Stromal cell of bone marrow (primary cell): ENCODE measurements around the gene FAM168B.

Experiments used
- DNase-seq: peaks from one replicate; pipeline ENCODE4 v3.0.0-alpha.2; 2012; ENCODE audit warnings: low read depth

The FAM168B gene

DNA sequence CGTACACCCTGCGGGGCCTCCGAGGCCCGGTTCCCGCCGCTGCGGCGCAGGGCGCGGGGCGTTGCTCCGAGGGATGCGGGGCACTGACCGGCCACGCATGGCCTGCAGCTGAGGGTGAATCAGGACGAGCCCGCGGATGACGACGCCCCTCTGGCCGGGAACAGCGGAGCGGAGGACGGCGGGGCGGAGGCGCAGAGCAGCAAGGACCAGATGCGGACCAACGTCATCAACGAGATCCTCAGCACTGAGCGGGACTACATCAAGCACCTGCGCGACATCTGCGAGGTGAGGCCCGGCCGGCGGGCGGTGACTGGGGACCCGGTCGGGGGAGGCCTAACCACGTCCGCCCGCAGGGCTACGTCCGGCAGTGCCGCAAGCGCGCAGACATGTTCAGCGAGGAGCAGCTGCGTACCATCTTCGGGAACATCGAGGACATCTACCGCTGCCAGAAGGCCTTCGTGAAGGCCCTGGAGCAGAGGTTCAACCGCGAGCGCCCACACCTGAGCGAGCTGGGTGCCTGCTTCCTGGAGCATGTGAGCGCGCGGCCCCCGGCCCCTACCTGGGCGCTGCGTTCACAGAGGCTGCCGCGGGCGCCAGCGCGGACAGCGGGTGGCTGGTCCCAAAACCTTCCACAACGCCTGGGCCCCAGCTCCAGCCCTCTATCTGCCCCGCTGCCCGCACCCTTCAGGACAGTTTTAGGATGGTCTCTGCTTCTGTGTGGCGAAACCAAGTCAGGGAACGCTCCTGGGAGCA, 53.2 kb downstream of the FAM168B start:
- DNase-seq = no peak

GRCh38 chr2:131039535-131039907, 53.7 kb downstream of the FAM168B start:
- no peak for DNase-seq

DNA sequence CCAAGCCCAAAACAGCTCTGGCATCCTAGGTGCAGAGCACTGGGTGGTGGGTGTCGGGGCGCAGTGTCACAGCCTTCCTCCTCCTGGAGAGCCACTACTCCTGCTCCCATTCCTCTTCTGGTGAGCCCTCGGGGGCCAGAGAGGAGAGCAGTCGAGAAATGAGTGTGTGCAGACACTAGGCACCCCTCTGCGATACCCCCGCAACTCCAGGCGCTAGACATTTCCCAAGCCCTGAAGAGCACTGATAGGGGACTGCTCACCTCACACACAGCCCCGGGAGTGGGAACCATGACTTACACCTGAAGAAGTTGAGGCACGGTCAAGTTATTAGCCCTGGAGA, 54.2 kb downstream of the FAM168B start:
- DNase-seq = no peak

GRCh38 chr2:131038258-131039100, 54.8 kb downstream of the FAM168B start:
- no peak for DNase-seq

DNA sequence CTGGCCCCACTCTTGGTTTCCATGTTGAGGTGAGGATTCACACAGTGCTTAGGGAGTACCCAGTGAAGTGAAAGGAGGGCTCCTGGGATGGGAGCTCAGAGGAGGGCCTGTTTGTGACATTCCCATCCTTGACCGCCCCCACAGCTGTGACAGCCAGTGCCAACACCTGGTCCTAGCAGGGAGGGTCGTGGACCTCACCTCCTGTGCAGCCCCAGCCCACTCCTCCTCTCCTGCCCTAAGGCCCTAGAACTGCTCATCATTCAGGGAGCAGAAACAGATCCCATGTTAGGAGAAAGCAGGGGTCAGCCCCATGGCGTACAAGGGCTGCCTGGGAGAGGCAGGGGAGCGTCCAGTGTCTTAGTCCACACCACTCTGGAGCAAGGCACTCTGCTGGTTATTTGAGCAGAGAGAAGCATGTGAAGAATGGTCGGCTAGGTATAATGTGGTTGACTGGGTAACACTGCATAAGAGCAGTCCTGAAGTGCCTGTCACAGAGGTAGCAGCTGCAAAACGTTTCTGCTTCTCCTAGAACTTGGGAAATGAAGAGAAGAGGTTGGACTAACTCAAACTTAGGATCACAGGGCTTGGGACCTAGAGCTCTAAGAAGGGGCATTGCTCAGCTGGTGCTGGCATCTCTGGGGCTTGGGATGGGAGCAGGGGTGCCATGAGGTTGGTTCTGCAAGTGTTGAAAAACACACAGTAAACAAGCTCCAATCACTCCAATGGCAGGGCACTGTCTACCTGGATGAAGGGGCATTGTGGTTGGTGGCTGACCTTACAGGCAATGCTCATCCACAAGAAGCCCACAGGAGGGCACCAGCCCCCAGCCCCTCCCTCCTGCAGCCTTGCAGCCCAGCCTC, 55.6 kb downstream of the FAM168B start:
- no peak for DNase-seq

DNA sequence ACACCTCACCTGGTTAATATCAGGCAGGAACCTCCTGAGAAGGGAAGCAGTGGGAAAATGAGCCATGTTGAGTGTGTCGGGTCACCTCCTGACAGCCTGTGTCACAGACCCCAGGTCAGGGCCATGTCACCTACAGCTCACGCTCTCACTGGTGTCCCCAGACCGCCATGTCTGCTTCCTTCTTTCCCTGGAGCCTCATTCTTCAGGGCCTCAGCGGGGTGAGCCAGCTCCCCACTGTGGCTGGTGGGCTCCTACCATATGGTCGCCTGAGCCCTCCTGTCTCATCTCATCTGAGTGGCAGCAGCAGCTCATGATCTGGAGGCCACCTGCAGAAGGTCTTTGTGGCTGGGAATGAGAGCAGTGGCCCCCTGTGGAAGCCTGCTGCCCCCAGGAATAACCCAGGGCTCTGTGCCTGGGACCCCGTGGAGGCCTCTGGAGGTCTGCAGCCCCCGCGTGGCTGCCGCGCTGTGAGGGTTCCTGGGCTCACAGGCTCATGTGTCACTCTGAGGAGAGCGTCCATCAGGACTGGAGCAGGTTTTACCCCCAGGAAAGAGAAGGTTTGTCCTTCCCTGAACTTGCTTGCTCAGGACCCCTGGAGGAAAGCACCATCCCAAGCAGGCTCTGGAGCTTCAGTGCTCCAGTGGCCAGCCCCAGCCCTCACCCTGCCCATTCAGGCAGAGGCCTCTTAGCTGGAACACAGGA, 56.4 kb downstream of the FAM168B start:
- no peak for DNase-seq

DNA sequence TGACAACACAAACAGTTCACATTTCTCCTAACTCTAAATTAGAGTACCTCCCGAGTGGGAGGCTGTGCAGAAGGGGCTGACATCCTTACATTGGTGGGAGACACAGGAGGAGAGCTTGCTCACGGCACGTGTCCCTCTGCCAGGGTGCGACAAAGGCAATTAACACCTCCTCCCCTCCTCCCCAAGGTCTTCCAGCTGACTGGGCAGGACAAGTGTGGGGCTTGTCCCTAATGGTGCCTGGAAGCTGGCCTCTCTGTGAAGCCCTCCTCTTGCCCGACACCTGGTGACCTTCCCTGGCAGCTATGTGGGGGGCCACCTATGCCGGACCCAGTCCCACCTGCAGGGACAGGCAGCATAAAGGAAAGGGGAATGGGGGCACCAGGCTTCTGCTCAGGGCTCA, 57.0 kb downstream of the FAM168B start:
- no peak for DNase-seq

DNA sequence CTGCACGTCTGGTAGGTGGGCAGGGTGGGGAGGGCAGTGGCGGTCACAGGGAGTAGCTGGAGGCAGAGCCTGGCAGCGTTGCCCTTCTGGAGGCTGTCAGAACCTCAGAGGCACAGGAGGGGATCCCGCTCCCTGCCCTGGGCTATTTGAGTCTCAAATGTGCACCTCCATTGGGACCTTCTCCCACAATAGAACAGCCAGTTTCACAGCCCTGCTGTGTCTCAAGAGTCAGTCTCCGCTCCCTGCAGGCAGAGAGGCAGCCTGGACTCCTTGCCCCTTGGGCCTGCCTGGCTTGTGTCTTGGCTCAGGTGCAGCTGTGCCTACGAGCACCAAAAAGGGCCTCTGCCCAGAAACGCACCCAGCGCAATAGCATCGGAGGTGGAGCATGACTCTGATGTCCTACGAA, 57.4 kb downstream of the FAM168B start:
- DNase-seq = no peak

DNA sequence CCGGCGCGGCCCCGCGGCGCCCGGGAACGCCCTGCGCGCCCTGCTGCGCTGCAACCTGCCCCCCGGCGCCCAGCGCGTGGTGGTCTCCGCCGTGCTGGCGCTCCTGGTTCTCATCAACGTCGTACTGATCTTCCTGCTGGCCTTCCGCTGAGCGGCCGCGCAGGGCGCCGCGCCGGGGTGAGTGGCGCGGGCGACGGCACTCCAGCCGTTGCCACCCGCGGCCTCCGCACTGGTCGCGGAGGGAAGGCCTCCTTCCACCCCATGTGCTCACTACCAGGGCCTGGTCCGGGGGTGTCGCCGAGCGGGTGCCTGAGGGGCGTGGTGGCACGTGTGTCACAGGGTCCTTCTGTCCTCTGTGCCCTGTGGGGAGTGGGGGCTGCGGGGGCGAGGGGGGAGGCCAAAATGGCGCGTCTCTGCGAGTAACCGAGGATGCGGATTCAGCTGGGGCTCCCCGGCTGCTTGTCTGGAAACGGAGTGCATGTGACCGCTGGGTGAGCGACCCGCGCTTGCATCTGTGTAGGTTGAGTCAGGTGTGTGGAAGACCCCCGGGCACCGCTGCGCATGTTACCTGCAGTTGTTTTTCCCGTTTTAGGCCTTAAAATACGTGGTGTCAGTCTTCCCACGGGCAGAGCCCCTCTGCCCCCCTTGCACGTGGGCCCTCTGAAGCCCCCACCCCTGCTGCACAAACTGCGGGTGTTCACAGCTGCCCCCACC, 58.0 kb downstream of the FAM168B start:
- no peak for DNase-seq

DNA sequence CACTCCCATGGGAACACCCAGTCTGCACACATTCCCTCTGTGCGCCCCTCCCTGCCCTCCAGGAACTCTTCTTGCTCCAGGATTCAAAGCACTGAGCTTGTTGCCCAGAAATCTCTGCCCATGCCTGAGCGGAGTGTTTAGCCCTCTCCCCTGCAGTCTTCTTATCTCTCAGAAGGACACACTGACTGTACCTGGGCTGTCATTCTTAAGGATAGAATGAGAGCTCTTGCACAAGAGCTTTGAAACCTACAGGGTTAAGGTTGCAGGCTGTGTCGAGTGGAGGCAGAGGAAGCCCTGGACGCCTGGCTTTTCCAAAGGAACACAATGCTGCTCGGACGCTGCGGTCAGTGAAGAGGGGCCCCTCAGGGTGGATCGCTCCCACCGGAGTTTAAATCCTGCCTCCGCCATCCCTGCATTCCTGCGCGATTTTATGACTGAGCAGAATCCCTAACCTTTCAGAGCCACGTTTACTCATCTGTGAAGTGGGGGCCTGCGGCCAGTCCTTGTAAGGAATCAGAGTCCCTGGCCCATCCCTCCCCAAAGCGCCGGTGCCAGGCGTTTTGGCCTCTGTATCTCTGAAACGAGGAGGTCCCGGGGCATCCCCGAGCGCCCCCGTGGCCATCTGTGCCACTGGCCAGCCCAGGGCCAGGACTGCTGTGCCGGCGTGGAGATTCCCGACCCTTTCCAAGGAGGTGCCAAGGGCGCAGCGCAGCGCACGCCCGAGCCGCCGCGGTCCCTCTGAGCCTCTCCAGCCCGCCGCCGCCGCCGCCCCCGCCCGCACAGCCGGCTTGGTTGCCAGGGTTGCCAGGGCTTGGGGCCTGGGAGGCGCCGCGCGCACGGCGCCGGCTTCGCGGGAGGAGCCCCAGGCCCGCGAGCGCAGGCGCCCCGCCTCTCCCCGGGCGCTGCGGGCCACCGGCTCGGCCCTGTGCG, 58.9 kb downstream of the FAM168B start:
- no peak for DNase-seq

- DNase-seq = no peak
These were observed 59.5 kb downstream of the FAM168B start for GRCh38 chr2:131033786-131034121.

DNA sequence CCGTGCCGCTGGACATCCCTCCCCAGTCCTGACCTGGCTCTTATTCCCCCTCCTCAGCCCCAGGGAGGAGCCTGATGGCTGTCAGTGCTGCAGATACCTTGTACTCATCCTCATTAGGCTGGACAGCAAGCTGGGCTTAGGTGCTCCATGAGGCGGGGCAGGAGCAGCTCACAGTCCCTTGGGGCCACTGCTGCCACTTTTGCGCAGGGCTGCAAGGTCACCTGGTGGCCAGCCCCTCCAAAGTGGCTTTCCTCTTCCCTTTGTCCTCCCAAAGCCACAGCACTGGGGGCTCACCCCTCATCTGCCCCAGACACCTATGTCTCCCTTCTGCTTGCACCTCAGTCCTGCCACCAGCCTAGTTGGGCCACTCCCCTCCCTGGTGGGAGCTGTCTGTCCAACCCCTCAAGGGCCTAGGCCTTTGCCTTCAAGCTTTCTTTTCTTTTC, 60.8 kb downstream of the FAM168B start:
- no peak for DNase-seq

DNA sequence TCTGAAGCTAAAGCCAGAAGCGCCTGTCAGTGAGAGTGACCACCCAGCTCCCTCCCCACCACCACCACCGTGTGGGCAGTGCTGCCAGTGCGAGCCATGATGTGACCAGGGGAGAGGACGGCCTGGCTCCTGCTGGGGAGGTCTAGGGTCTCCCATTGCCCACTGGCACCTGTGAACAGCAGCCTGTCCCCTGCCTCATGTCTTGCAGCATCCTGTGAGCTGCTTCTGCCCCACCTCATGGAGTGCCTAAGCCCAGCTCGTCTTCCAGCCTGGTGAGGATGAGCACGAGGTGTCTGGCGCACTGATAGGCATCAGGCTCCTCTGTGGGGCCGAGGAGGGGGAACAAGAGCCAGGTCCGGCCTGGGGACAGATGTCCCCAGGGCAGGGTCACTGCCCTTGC, 61.4 kb downstream of the FAM168B start:
- no peak for DNase-seq

- no peak for DNase-seq
These were observed 61.8 kb downstream of the FAM168B start for GRCh38 chr2:131031431-131031841.

GRCh38 chr2:131030478-131030971, 62.7 kb downstream of the FAM168B start:
- DNase-seq = no peak

DNA sequence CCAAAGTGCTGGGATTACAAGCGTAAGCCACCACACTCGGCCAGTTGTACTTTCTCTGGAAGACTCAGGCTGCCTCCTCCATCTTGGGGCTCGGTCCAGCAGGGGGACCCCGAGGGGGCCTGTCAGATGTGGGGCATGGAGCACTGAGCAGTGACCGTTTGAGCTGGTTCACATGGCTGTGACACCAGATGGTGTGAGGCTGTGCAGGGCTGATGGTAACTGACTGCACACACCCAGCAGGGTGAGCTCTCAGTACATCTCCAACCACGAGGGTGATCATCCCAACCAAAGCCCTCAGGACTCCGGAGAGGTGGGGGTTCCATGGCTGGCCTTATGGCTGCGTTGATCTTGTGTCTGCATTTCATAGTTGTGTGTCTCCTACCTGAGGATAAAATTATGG, 63.4 kb downstream of the FAM168B start:
- DNase-seq = no peak

- no peak for DNase-seq
These were observed 65.4 kb downstream of the FAM168B start for GRCh38 chr2:131027566-131028528.

DNA sequence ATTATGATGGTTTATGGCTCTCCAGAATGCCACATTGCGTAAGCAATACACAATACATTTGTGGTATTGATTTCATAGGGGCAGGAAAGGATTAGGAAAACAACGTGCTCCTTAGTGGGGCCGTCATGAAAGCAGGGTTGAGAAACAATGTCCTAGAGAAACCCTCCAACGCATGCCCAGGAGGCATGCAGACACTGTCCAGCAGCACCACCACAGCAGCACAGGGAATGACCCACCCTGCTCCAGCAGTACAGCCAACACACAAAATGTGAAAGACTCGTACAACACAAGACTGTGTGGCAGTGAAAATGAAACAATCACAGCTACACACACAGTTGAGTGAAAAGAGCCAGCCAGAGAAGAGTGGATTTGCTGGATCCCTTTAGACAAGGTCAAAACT, 66.3 kb downstream of the FAM168B start:
- no peak for DNase-seq

GRCh38 chr2:131023758-131024157, 69.5 kb downstream of the FAM168B start:
- DNase-seq = no peak
